Ectodermal cell (in vitro differentiated cells): ENCODE data around the gene PNLIPRP2.

Source experiments
- H3K27ac ChIP-seq: 2 replicates; pipeline ENCODE4 v1.7.0; 2013; ENCODE audit warnings: mild to moderate bottlenecking, low read depth, low read length; ENCODE audit not compliant: insufficient read depth, poor library complexity, severe bottlenecking
- H3K27me3 ChIP-seq: 2 replicates; pipeline ENCODE4 v1.7.0; 2013; ENCODE audit warnings: mild to moderate bottlenecking, low read length; ENCODE audit not compliant: insufficient read depth, control insufficient read depth, poor library complexity, severe bottlenecking
- H3K36me3 ChIP-seq: one replicate; pipeline ENCODE4 v1.7.0; 2013; ENCODE audit warnings: low read length; ENCODE audit not compliant: control insufficient read depth, insufficient read depth
- H3K4me1 ChIP-seq: one replicate; pipeline ENCODE4 v1.7.0; 2013; ENCODE audit warnings: low read length; ENCODE audit not compliant: control insufficient read depth, insufficient read depth
- H3K4me3 ChIP-seq: 2 replicates; pipeline ENCODE4 v1.7.0; 2013; ENCODE audit warnings: low read depth, low read length, control low read depth; ENCODE audit not compliant: insufficient read depth
- H3K9me3 ChIP-seq: 2 replicates; pipeline ENCODE4 v1.7.0; 2013; ENCODE audit warnings: mild to moderate bottlenecking, low read length, moderate library complexity; ENCODE audit not compliant: control insufficient read depth
- WGBS, 2 experiments: methylation state at CpG; one replicate each; pipeline ENCODE4 v1.1.7; 2013; ENCODE audit warnings: missing lambda C conversion rate in 2 of 2; 5-methylcytosine and 5-hydroxymethylcytosine counted together

The PNLIPRP2 gene

GRCh38 chr10:116630020-116630419 lies 9.3 kb downstream of the PNLIPRP2 start:
- Histone ChIP-seq H3K27ac (no peak overlapping the region), H3K4me1 (peaks cover 5% of the 10 kb centered on the region)

GRCh38 chr10:116631871-116632295 lies 11.1 kb downstream of the PNLIPRP2 start:
- Histone ChIP-seq H3K4me3 (no peak overlapping the region), H3K27me3 (no peaks in the 10 kb centered on the region), H3K4me1 (peaks cover 5% of the 10 kb centered on the region), H3K9me3 (no peaks in the 10 kb centered on the region), H3K27ac (no peak overlapping the region), H3K36me3 (no peaks in the 10 kb centered on the region)
- WGBS, 2 experiments: 93 to 96% methylated on average over 6 of the region's 6 CpGs

More at GRCh38 chr10:116630020-116630419, 9.3 kb downstream of the PNLIPRP2 start:
- H3K27me3 ChIP-seq: no peaks in the 10 kb centered on the region
- H3K4me3 ChIP-seq: no peak overlapping the region
- WGBS, 2 experiments: 89 to 100% methylated on average over 2 of the region's 2 CpGs
- no peaks in the 10 kb centered on the region for H3K36me3 ChIP-seq
- no peaks in the 10 kb centered on the region for H3K9me3 ChIP-seq

GRCh38 chr10:116632596-116633215 lies 12.0 kb downstream of the PNLIPRP2 start:
- 92 to 94% methylated on average over 17 of the region's 17 CpGs for WGBS, 2 experiments
- Histone ChIP-seq H3K36me3 (no peaks in the 10 kb centered on the region), H3K4me1 (peaks cover 5% of the 10 kb centered on the region), H3K27me3 (no peaks in the 10 kb centered on the region), H3K27ac (no peak overlapping the region), H3K9me3 (no peaks in the 10 kb centered on the region), H3K4me3 (no peak overlapping the region)

GRCh38 chr10:116633216-116633600 lies 12.5 kb downstream of the PNLIPRP2 start:
- H3K4me1 ChIP-seq: peaks cover 5% of the 10 kb centered on the region
- no peak overlapping the region for H3K27ac ChIP-seq
- WGBS, 2 experiments: 93 to 94% methylated on average over 8 of the region's 8 CpGs
- no peak overlapping the region for H3K4me3 ChIP-seq
- H3K36me3 ChIP-seq: no peaks in the 10 kb centered on the region
- no peaks in the 10 kb centered on the region for H3K9me3 ChIP-seq
- no peaks in the 10 kb centered on the region for H3K27me3 ChIP-seq

GRCh38 chr10:116634126-116634975 lies 13.6 kb downstream of the PNLIPRP2 start:
- Histone ChIP-seq H3K4me3 (no peak overlapping the region), H3K27ac (no peak overlapping the region), H3K27me3 (no peaks in the 10 kb centered on the region), H3K36me3 (no peaks in the 10 kb centered on the region), H3K4me1 (peaks cover 3% of the 10 kb centered on the region), H3K9me3 (no peaks in the 10 kb centered on the region)
- 85 to 91% methylated on average over 11 of the region's 11 CpGs for WGBS, 2 experiments

- H3K4me1 ChIP-seq: no peaks in the 10 kb centered on the region
- H3K36me3 ChIP-seq: no peaks in the 10 kb centered on the region
- H3K4me3 ChIP-seq: no peak overlapping the region
- H3K27ac ChIP-seq: no peak overlapping the region
- H3K27me3 ChIP-seq: no peaks in the 10 kb centered on the region
- no peaks in the 10 kb centered on the region for H3K9me3 ChIP-seq
Measured at GRCh38 chr10:116636385-116636784, 15.6 kb downstream of the PNLIPRP2 start.

GRCh38 chr10:116636976-116637375 lies 16.2 kb downstream of the PNLIPRP2 start:
- Histone ChIP-seq H3K36me3 (no peaks in the 10 kb centered on the region), H3K9me3 (no peaks in the 10 kb centered on the region), H3K4me3 (no peak overlapping the region), H3K4me1 (no peaks in the 10 kb centered on the region), H3K27ac (no peak overlapping the region), H3K27me3 (no peaks in the 10 kb centered on the region)
- 31 to 40% methylated on average over 1 of the region's 2 CpGs for WGBS, 2 experiments

GRCh38 chr10:116637830-116638229 lies 17.1 kb downstream of the PNLIPRP2 start:
- no peak overlapping the region for H3K27ac ChIP-seq
- no peaks in the 10 kb centered on the region for H3K9me3 ChIP-seq
- H3K4me1 ChIP-seq: no peaks in the 10 kb centered on the region
- no peaks in the 10 kb centered on the region for H3K27me3 ChIP-seq
- H3K36me3 ChIP-seq: no peaks in the 10 kb centered on the region
- 60 to 75% methylated on average over 1 of the region's 1 CpG for WGBS, 2 experiments
- H3K4me3 ChIP-seq: no peak overlapping the region

- WGBS, 2 experiments: 96 to 97% methylated on average over 5 of the region's 5 CpGs
Measured at GRCh38 chr10:116646502-116646901, 25.7 kb downstream of the PNLIPRP2 start.

GRCh38 chr10:116648903-116649302 lies 28.1 kb downstream of the PNLIPRP2 start:
- H3K4me3 ChIP-seq: no peak overlapping the region
- no peaks in the 10 kb centered on the region for H3K36me3 ChIP-seq
- WGBS, 2 experiments: 83 to 89% methylated on average over 8 of the region's 8 CpGs
- H3K9me3 ChIP-seq: no peaks in the 10 kb centered on the region
- no peaks in the 10 kb centered on the region for H3K4me1 ChIP-seq
- H3K27me3 ChIP-seq: no peaks in the 10 kb centered on the region
- H3K27ac ChIP-seq: no peak overlapping the region

More at GRCh38 chr10:116646502-116646901, 25.7 kb downstream of the PNLIPRP2 start:
- Histone ChIP-seq H3K4me1 (no peaks in the 10 kb centered on the region), H3K36me3 (no peaks in the 10 kb centered on the region), H3K4me3 (no peak overlapping the region), H3K27ac (no peak overlapping the region), H3K9me3 (no peaks in the 10 kb centered on the region), H3K27me3 (no peaks in the 10 kb centered on the region)
